NCI-H187 treated with DMSO at 0.1 percent for 48 hours (cell line): ENCODE results near the gene PNPLA5.

ENCODE experiments used
- DNase-seq: peaks from one replicate; lab custom pipeline; 2025; lab: John Stamatoyannopoulos, UW

PNPLA5 gene

DNA sequence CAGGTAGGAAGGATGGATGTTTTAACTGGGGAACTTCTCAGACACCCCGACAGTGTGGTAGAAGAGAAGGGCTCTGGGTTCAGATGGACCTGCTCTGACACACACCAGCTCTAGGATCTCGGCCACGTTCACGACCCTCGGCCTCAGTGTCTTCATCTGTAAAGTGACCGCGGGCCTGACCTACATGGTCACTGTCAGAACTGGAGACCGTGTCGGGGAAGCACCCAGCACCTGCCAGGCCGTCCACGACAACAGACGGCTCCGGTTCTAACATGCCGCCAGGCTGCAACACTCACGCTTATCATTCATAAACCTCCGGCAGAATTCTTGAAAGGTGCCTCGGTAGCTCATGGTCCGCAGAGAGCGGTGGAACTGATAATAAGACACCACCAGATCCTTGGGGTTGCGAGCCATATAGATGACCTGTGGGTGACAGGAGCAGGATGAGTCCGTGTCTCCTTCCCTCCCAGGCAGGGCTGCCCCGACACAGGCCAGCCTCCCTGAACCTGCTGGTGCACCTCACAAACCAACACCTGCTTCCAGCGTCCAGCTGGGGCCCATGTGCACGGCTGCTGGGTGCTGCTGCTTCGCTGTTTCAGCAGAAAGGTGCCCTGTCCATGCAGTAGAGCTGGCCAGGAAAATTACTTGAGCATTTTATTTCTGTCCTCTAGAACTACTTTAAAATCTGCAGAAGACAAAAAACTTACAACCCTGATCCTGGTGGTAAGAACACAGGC is 53.1 kb downstream of the PNPLA5 start:
- no peak for DNase-seq

- no peak for DNase-seq
Measured at GRCh38 chr22:43838161-43838560, 53.7 kb downstream of the PNPLA5 start.

GRCh38 chr22:43837666-43838065 is 54.1 kb downstream of the PNPLA5 start:
- no peak for DNase-seq

DNA sequence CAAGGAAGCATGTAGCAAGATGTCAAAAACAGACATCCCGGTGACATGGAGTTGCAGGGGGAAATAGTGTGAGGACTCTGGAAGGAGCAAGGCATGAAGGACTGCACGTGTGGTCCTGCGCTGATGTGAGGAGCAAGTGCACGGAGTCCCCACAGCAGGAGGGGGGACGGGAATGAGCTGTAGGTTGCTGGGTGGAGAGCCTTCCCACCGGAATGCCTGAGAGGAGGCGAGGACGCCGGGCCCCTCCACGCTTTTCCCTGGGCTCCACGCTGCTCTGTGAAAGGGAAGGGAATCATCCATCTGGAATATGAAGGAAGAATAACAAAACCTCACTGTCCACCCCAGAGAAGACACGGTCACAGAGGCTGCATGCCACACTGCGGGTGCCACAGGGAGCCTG is 56.1 kb downstream of the PNPLA5 start:
- DNase-seq: no peak

GRCh38 chr22:43835166-43835565 is 56.6 kb downstream of the PNPLA5 start:
- no peak for DNase-seq

GRCh38 chr22:43833286-43834240 is 58.2 kb downstream of the PNPLA5 start:
- no peak for DNase-seq

DNA sequence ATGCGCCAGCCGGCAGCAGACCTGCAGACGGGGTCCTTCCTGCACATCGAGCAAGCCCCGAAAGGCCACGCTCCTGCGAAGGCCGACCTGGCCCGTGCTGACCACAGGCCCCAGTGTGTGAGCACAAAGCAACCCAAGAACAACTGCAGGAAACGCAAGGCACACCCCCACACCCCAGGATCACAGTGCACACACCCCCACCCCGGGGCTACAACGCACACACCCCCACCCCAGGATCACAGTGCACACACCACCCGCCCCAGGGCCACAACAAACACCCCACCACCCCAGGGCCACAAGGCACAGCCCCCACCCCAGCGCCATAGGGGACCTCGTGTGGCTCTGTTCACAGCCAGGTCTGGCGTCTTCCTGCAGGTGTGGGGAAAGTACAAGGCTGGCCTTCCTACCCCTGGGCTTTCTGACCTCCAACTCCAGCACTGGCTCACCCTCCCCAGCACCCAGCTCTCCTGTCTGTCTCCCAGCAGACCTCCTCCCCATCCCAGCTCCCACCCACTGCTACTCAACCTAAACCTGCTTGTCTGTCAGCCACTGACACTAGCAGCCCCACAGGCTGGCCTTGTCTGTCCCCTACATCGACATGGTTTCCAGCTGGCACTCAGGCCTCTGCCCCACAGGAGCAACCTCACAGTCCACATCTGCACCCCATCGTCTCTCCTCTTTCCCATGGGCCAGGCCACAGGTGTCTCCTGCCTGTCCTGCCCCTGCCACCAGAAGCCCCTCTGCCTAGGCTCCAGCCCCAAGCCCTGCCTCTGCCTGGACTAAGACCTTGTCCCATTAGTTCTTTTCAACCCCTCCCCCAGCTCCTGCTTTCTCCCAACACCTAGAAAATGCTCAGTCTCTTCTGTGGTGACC is 59.2 kb downstream of the PNPLA5 start:
- no peak for DNase-seq

DNA sequence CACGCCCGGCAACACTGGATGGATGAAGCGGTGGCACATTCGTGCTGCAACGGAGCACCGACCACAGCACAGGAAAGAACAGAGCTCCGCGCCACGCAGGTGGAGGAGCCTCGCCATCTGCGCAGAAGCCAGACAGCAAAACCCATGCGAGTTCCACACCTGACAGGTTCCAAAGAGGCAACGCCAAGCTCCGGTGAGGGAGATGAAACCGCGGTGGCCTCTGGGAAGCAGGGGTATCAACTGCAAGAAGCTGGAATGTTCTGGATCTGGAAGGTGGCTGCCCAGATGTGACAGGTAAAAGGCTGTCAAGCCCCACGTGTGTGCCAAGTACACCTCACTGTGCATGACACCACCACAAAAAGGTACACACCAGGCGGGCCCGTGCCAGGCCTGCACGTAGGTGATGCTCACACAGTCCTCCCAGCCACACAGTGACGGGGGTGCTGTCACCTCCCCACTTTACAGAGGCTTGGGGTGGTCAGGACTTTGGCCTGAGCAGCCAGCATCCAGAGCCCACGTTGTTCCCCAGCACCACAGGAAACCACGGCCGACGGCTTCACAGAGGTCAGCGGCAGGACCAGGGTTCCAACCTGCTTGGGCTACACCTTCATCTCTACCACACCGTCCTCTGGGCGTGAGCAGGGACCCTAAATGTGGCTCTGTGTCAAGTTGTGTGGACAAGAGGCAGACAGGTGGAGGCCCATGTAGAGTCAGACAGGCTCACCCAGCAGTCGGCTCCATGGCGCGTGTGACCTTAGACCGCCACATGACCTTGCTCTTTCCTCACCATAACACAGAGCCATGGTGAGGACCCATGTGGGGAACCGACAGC is 60.0 kb downstream of the PNPLA5 start:
- DNase-seq: no peak

DNA sequence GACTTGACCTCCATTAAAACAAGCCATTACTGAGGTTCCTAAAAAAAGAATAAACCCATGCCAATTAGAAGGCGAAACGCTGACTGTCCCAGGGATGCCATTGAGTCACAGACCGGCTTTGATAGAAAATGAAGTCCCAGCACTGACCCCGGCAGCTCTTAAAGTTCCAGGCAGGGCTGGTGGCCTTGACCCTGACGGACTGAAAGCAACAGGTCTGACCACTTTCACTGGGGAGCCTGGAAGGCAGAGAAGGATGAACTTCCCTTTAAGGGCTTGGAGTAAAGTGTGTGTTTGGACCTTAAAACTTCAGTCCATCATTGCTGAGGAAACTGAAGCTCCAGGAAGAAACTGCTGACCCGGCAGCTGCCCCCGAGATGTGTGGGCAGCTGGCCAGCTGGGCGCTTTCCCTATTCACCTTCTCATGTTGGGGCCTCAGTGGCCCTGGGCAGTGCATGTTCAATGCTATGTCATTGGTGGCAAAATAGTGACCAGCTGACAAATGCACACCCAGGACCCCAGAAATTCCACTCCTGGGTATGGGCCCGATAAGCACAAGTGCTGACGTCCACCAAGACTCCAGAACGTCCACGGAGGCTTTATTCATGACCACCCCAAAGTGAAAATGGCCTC is 60.8 kb downstream of the PNPLA5 start:
- no peak for DNase-seq

GRCh38 chr22:43829904-43830851 is 61.6 kb downstream of the PNPLA5 start:
- DNase-seq: no peak
